ENCODE measurements around the gene ZNF497.

GRCh38 chr19:58350001-58350861 lies 12.3 kb downstream of the ZNF497 start:
- TF ChIP-seq CTCF (IDR thresholded peaks at IDR 0.05; ENCODE audit: insufficient read depth, low read length, poor library complexity, severe bottlenecking) (no peak), EZH2phosphoT487 (conservative IDR thresholded peaks at IDR 0.05; ENCODE audit: low read length) (no peak)

Measured in SU-DHL-6 (cell line).